HG02678 (cell line): ENCODE results near the gene TTC33.
"Not testable (repeated sequence)": the region's sequence is repeated elsewhere in the genome, so short reads cannot be mapped to it uniquely, and the experiment has no call there.

Source experiments
- ATAC-seq: cut with Tn5 transposase; IDR thresholded peaks from one replicate; pipeline ENCODE4 v1.9.1; 2021; ENCODE audit warnings: mild to moderate bottlenecking, moderate library complexity; ENCODE audit not compliant: unreplicated experiment

The TTC33 gene

DNA sequence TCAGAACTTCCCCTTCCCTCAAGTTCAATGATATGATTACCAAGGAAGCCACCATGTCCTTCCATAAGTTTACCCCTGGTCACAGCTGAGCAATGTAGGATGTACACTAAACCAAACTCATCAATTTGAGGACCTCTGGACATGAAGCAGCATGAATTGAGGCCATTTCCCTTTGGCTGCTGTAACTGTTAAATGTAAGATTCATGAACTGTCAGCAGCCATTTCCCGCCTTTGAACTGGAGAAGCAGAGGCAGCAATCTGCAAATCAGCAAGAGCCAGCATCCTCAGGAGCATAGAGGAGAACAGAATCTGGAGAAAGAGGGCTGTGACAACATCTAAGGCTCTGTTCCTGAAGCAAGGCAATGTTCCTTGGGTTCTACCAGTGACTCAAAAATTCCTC lies 180.3 kb downstream of the TTC33 start:
- ATAC-seq = no peak

DNA sequence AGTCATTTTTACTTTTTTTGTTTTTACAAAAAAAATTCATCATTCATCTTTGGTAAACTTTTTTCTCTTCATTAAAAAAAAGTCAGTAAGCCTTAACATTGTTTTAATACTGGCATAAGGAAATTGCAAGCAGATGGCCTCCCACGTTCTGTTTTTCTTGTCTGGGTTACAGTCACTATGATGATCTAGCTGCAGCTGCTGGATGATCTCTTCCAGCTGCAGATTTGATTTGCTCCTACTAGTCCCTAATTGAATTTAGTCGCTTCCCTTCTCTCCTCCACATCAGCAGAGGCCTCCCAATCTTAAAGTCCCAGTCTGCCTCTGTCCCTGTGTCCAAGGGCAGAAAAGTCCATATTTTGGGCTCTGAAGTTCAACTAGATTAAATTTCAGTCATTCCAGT lies 182.8 kb downstream of the TTC33 start:
- no peak for ATAC-seq

DNA sequence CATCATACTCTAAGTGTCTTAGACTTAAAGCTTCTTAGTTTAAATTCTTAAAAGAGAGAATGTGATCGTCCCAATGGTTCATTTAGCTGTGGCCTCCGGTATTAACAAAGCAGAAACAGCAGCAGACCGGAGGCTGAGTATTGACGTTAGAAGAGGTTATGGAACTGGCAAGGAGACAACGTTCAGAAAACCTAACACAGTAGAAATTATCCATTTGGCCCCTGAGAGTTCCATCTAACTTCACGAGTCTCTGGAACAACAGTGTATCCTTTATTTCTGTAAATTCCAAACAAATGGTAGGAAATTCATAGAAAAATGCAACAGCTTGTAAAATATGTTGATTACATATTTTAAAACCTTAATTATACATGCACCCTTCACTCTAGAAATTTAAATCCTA lies 183.4 kb downstream of the TTC33 start:
- ATAC-seq = no peak

DNA sequence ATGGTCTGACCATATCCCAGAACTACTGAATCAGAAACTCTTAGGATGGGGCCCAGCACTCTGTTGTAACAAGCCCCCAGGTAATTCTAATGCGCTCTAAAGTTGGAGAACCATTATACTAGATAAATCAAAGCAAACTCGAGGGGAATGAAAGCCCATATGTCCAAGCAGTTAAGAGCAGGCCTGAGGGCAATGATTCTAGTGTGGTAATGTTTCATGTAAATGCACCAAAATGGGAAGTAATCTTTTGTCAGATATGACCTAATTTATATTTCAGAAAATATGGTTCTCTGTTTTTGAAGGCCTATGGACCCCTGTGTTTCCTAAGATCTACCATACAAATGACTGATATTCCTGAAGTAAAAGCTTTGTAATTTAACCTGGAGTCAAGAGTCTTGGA lies 184.0 kb downstream of the TTC33 start:
- ATAC-seq = no peak

DNA sequence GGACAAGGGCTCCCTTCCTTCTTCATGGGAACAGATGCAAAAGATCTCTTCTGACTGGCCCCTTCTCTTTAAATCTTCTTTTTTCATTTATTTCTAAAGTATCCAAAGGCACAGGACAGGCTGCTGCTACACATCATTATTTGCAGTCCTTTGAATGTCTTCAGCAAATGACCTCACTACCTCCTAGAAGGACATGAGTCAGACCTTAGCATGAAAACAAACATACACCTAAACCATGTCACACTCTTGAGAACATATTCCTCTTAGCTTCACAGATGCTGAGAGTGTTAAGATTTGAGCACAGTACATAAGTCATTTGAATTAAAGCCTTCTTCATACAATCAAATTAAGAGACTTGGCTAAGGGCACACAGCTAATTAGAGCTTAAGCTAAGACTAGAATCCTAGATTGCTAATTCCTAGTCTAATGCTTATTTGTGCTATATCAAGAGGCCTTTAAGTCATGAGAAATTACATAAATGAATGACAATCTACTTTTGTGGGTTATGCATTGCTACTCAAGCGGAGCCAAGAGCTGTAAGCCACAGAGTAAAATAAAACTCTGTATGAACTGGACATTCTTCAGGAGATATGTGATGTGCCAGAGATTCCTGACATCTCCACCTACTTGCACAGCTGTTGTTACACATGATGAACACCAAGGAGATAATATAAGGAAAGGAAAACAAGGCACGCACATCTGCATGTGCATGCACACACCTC lies 185.2 kb downstream of the TTC33 start:
- peak; percentile 84 for ATAC-seq

DNA sequence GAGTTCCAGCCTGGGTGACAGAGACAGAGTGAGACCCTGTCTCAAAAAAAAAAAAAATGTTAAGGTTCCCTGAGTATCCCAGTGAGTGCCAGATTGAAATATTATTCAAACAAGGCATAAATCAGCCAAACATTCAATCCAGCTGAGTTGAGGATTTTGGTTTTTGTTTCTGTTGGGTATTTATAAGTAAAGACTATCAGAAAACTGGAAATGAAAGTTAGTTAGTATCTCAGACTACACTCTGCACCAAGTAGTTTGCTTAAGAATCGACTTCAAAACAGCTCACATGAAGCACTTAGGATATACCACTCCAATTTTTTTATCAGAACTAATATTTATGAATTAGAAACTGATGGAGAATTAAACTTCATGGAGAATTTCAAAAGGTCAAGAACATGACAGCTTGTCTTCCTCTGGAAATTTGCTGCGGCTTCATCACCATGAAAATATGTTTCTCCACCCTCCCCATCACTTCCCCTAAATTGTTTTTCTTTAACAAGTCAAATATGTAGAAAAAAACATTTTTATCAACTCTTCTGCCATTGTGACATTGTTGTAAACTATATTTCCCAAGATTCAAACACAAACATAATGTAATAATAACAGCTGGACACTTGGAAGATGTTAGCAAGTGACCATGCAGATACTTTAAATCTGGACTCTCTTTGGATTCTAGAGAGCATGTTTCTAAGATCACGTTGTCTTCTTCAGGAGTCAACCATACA lies 186.1 kb downstream of the TTC33 start:
- ATAC-seq = peak; percentile 57

DNA sequence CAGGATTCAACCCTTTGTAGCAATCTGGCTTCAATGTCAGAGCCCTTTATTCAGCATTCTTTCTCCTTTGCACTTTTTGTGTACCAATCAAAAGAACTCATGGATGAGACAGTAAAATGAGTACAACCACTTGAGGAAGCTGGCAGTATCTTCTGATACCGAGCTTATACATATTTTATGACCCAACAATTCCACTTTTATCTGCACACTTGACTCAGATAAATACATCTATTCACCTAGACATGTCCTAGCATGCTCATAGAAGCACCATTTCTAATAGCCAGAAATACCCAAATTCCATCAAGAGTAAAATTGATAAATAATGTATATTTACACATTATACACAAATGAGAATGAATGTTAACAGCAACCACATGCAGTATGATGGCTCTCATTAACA lies 187.2 kb downstream of the TTC33 start:
- ATAC-seq = no peak

DNA sequence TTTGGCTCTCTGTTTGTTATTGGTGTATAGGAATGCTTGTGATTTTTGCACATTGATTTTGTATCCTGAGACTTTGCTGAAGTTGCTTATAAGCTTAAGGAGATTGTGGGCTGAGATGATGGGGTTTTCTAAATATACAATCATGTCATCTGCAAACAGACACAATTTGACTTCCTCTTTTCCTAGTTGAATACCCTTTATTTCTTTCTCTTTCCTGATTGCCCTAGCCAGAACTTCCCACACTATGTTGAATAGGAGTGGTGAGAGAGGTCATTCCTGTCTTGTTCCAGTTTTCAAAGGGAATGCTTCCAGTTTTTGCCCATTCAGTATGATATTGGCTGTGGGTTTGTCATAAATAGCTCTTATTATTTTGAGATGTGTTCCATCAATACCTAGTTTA lies 192.6 kb downstream of the TTC33 start:
- not testable (repeated sequence) for ATAC-seq

DNA sequence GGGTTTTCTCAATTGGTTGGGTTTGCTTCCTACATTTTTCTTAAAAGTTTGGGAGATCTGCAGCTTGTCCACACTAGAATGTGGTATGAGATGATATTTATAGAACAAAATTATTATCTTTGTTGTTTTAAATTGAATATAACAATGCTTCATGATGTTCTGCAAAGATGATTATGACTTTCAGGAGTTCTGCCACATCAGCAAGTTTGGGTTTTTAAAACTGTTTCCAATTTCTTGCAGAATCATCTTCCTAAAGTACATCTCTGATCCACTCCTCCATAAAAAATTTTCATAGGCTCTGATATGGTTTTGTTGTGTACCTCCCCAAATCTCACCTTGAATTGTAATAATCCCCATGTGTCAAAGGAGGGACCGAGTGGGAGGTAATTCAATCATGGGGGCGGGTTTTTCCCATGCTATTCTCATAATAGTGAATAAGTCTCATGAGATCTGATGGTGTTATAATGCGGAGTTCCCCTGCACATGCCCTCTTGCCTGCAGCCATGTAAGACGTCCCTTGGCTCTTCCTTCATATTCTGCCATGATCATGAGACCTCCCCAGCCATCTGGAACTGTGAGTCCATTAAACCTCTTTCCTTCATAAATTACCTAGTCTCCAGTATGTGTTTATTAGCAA lies 195.2 kb downstream of the TTC33 start:
- ATAC-seq = no peak

DNA sequence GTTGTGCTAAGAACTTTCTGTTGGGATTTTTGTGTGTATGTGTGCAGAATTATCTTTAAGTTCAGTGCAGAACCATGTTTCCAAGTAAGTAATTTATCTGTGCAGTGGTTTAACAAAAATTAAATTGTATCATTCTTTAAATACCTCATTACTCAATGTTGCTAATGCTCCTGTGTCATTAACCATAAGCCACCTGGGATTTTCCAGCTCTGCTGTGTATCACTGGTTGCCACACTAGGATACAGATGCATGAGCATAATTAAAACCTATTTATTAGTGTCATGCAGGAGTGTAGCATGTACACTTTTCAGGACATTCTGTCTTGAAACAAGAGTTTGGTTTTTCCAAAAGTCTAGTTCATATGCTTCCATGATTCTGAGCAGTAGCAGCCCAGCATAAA lies 196.5 kb downstream of the TTC33 start:
- ATAC-seq = no peak

DNA sequence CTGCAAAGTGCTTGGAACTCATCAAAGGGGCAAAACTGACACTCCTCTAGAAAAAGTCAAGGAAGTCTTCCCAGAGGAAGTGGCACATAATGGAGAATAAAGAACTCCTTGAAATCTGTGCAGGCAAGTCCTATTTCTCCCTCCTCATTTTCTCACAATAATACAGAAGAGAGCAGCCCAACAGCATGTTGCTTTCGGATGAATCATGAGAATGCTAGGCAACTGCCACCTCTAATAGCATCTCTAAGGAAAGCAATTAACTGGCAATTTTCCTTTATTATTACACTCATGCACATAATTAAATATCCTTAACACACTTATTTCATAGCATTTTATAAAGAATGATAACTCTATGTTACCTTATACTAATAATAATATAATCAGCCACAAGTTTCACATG lies 198.3 kb downstream of the TTC33 start:
- no peak for ATAC-seq

DNA sequence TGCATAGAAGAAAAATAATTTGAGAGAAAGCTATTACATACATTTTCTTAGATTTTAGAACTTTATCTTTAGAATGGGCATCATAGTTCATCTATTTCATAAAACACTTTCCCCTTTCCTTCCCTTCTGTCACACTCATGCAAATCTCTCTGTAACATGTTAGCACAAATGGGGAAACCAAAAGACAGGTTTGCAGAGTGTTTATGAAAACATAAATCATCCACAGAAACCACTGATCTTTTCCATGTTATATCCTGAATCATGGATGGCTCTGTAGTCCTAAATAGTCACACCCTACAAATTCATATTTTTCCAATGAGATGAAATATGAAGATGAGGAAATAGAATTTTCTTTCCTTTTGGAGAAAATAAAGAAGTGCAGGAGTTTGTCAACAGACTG lies 198.9 kb downstream of the TTC33 start:
- no peak for ATAC-seq

DNA sequence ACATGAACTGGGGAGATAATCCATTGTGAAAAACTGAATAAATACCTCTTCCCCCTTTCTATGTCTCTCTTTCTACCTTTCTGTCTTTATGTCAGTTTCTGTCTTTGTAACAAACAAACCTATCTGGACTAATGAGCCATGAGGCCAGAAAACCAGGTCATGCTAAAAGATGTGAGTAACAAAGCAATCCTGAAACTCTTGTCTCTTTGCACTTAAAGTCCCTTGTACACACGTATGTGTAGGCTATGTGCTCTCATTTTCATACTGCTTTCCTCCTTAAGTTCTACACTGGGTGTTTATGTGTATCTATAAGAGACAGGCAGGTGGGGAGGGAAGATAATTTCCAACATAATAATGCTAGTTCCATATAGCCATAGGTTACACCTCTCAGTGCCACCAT lies 199.9 kb downstream of the TTC33 start:
- no peak for ATAC-seq

DNA sequence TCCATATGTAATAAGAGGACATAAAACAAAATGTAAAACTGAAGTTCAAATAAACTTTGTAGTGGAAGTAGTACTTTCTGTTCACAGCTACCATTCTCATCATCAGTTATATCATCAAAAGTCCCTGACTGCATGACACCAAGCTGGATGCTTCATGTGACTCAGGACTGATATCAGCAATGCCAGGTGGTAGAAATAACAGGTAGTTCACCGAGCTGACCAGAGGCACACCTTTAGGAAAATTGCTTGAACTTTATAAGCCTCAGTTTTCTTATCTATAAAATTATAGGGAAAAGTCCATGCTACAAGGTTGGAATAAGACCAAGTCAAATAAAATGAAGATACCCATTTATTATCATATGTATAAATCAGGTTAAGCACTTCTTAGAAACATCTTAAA lies 200.9 kb downstream of the TTC33 start:
- ATAC-seq = no peak

DNA sequence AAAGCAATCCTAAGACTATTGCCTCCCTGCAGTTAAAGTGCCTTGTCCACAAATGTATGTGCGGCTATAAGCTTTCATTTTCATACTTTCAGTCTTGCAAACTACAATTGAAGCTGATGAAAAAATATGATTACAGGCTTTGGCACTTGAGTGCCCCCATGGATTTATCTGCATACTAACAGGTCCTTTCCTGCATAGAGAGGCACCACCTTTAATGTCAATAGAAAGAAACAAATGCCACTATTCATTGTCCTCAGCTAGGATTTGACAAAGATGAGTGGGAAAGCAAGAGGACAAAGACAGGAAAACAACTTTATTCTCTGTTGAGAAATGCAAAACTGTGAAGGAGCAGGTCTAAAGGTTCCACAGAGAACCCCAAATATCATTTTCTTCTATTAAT lies 201.7 kb downstream of the TTC33 start:
- ATAC-seq = no peak

DNA sequence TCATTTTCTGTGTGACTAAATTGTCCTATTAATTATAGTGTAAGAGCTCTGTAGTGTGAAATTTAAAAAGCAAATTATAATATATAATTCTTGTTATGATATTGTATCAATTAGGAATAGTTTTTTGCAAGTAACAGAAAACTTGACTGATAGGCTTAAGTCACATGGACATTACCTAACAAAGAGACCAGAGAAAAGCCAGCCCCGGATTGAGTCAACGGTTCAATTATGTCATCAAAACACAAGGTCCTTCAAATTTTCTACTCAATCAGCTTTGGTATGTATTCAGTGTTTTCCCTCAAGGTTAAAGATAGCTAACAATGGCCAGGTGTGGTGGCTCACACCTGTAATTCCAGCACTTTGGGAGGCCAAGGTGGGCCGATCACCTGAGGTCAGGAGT lies 202.8 kb downstream of the TTC33 start:
- ATAC-seq = no peak

DNA sequence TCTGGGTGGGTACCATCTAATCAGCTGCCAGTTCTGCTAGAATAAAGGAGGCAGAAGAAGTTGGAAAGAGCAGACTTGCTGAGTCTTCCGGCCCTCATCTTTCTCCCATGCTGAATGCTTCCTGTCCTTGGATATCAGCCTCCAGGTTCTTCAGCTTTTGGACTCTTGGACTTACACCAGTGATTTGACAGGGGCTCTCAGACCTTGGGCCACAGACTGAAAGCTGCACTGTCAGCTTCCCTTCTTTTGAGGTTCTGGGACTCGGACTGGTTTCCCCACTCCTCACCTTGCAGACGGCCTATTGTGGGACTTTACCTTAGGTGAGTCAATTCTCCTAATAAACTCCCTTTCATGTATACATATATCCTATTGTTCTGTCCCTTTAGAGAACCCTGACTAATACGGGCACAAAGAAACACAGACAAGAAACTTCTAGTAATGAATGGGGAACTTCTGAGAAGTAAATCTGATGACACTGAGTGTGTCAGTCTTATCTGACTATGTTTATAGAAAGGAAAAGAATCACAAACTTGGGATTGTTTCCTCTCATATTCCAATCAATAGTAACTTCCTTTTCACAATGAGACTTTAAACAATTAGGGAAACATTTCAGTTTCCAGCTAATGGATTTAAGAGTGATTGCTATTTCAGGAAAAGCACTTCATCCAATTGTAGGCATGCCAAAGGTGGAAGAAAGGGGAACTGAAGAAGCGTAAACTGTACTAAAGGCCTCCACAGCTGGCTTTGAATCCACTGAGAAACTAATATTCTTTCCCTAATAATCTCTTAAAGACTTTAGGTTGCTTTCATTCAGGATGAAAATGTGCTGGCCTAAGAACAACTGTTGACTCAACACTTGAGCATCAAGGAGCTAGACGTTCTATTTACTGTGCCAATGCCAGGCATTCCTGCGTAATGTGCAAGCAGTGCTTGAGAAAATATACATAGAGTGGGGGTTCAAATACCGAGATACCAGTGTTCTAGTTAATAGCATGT lies 204.0 kb downstream of the TTC33 start:
- no peak for ATAC-seq

DNA sequence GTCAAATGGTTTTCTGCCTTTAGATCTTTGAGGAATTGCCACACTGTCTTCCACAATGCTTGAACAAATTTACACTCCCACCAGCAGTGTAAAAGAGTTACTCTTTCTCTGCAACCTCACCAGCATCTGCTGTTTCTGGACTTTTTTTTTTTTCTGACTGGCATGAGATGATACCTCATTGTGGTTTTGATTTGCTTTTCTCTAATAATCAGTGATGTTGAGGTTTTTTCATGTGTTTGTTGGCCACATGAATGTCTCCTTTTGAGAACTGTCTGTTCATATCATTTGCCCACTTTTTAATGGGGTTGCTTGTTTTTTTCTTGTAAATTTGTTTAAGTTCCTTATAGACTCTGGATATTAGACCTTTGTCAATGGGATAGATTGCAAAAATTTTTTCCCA lies 205.3 kb downstream of the TTC33 start:
- no peak for ATAC-seq

DNA sequence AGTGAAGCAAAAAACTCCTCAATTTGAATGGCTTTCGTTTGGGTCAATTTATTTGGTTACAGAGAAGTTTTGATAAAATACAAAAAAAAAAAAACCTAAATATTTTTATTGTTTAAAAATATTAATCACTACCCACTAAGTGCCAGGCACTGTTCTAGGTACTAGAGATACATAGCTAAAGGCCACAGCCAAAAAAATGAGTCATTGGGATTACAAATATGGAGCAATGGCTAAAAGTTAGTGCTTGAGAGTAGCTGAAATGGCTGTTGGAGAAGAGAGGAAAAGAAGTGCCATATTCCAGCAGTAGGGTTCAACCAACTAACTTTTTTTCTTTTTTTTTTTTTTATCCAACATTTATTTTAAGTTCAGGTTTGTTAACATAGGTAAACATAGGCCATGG lies 206.1 kb downstream of the TTC33 start:
- no peak for ATAC-seq

DNA sequence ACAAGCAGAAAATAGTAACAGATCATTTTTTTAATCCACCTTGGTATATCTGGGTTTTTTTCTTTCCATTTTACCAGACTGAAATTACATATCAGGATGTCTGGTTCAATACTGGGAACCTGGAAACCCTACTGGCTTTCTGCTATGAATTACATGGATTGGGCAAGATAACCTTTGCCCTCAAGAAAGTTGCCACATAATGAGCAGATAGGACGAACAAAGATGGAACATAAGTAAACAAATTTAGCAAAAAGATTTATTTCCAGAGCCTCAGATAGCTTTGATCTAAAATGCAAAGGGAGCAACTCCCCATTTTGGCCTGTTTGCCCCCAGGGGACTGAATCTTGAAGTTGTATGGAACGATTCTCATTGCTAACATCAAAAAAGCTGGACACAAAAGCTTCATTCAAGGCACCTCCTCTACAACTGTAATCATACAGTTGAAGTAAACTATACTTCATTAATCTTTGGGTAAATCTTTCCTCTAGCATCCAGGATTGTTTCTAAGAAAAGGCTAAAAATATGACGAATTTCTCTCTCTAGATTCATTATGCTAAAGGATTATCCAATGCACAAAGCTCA lies 207.7 kb downstream of the TTC33 start:
- ATAC-seq = no peak

DNA sequence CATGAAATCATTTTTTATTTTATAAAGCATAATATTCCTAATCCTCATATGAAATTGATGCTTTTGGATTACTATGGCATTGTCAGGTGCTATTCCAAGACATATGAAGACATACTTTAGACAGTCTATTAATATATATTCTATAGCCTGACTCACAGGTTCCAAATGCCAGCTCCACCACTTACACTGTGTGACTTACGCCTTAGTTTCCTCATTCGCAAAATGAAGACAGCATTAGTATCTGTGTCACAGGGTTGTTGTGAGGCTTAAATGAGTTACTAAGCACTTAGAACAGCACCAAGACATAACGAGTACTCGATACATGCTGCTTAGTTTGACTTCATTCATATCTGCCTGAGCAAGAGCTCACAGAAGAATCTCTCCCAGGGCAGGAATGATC lies 208.2 kb downstream of the TTC33 start:
- no peak for ATAC-seq
